KMS-11 (cell line): ENCODE results near the gene SPATS2L.

Experiments
- H2AFZ ChIP-seq: fragments of 200-600 bp; sonication (generic); 2 replicates; pipeline ENCODE4 v1.6.1; 2016; ENCODE audit warnings: antibody characterized with exemption, mixed run types, low read depth
- H3K27ac ChIP-seq: fragments of 200-600 bp; sonication (generic); 2 replicates; pipeline ENCODE4 v1.6.1; 2016; ENCODE audit warnings: mild to moderate bottlenecking, mixed run types
- H3K27me3 ChIP-seq: fragments of 200-600 bp; sonication (generic); 2 replicates; pipeline ENCODE4 v1.6.1; 2017; ENCODE audit warnings: mild to moderate bottlenecking, low read depth, mixed run types, moderate library complexity; ENCODE audit not compliant: insufficient read depth
- H3K36me3 ChIP-seq: fragments of 200-600 bp; sonication (generic); 2 replicates; pipeline ENCODE4 v1.6.1; 2017; ENCODE audit warnings: mild to moderate bottlenecking, mixed run types; ENCODE audit not compliant: insufficient read depth
- H3K4me1 ChIP-seq: fragments of 200-600 bp; sonication (generic); 2 replicates; pipeline ENCODE4 v1.6.1; 2016; ENCODE audit warnings: mild to moderate bottlenecking, low read depth, mixed run types; ENCODE audit not compliant: poor library complexity, severe bottlenecking
- H3K4me2 ChIP-seq: fragments of 200-600 bp; sonication (generic); 2 replicates; pipeline ENCODE4 v1.7.0; 2016; ENCODE audit warnings: mild to moderate bottlenecking, mixed run types
- H3K4me3 ChIP-seq: fragments of 200-600 bp; sonication (generic); IDR thresholded peaks from 2 replicates; pipeline ENCODE4 v1.6.1; 2017; ENCODE audit warnings: low read depth, low read length, mixed read lengths; ENCODE audit not compliant: insufficient read depth
- H3K79me2 ChIP-seq: fragments of 200-600 bp; sonication (generic); 2 replicates; pipeline ENCODE4 v1.6.1; 2016; ENCODE audit warnings: low read depth, mixed run types; ENCODE audit not compliant: insufficient read depth
- H3K9ac ChIP-seq: fragments of 200-600 bp; sonication (generic); 2 replicates; pipeline ENCODE4 v1.6.1; 2016; ENCODE audit warnings: mild to moderate bottlenecking, mixed run types
- H4K20me1 ChIP-seq: fragments of 200-600 bp; sonication (generic); 2 replicates; pipeline ENCODE4 v1.6.1; 2016; ENCODE audit warnings: mild to moderate bottlenecking, mixed run types; ENCODE audit not compliant: insufficient read depth
- CTCF ChIP-seq: fragments of 200-600 bp; sonication (generic); conservative IDR thresholded peaks from 2 replicates; pipeline ENCODE4 v1.6.1; 2017; ENCODE audit warnings: low read depth, mild to moderate bottlenecking, antibody characterized with exemption, low read length, moderate library complexity, mixed read lengths

SPATS2L gene

GRCh38 chr2:200502196-200502595 is 195.7 kb downstream of the SPATS2L start:
- no peak overlapping the region for H3K27ac ChIP-seq
- H3K9ac ChIP-seq, result no peak overlapping the region
- no peak overlapping the region for H2AFZ ChIP-seq
- H3K4me1 ChIP-seq, result no peaks in the 10 kb centered on the region
- TF ChIP-seq CTCF, result no peak
- H3K27me3 ChIP-seq, result no peaks in the 10 kb centered on the region
- H3K4me2 ChIP-seq, result no peak overlapping the region
- no peaks in the 10 kb centered on the region for H4K20me1 ChIP-seq
- no peaks in the 10 kb centered on the region for H3K36me3 ChIP-seq
- H3K79me2 ChIP-seq, result no peaks in the 10 kb centered on the region
- H3K4me3 ChIP-seq, result no peak overlapping the region

GRCh38 chr2:200506679-200507078 is 200.2 kb downstream of the SPATS2L start:
- Histone ChIP-seq H3K9ac (no peak overlapping the region), H2AFZ (no peak overlapping the region), H3K4me3 (no peak overlapping the region), H3K27ac (no peak overlapping the region), H3K79me2 (no peaks in the 10 kb centered on the region; the same call in 1 of the 2 replicates), H3K27me3 (no peaks in the 10 kb centered on the region), H4K20me1 (no peaks in the 10 kb centered on the region), H3K36me3 (no peaks in the 10 kb centered on the region), H3K4me2 (no peak overlapping the region), H3K4me1 (peaks cover 4% of the 10 kb centered on the region)
- TF ChIP-seq CTCF, result no peak

GRCh38 chr2:200507179-200507578 is 200.7 kb downstream of the SPATS2L start:
- H4K20me1 ChIP-seq, result no peaks in the 10 kb centered on the region
- no peaks in the 10 kb centered on the region for H3K27me3 ChIP-seq
- no peak overlapping the region for H3K9ac ChIP-seq
- no peak overlapping the region for H2AFZ ChIP-seq
- no peak overlapping the region for H3K4me3 ChIP-seq
- no peak overlapping the region for H3K4me2 ChIP-seq
- H3K79me2 ChIP-seq, result no peaks in the 10 kb centered on the region; the same call in 1 of the 2 replicates
- H3K27ac ChIP-seq, result no peak overlapping the region
- H3K36me3 ChIP-seq, result no peaks in the 10 kb centered on the region
- TF ChIP-seq CTCF, result no peak
- H3K4me1 ChIP-seq, result peaks cover 4% of the 10 kb centered on the region

- Histone ChIP-seq H3K27me3 (no peaks in the 10 kb centered on the region), H2AFZ (peak overlapping the region; percentile 94), H3K4me2 (peak overlapping the region; percentile 91), H4K20me1 (no peaks in the 10 kb centered on the region), H3K4me1 (peaks cover 4% of the 10 kb centered on the region), H3K79me2 (no peaks in the 10 kb centered on the region; the same call in 1 of the 2 replicates), H3K9ac (peak overlapping the region; percentile 73), H3K36me3 (no peaks in the 10 kb centered on the region), H3K4me3 (peak overlapping the region; percentile 10), H3K27ac (no peak overlapping the region)
- TF ChIP-seq CTCF, result no peak
These were observed 202.7 kb downstream of the SPATS2L start for GRCh38 chr2:200509235-200509611.
